HFF-Myc (cell line): ENCODE results near the gene ETHE1.
A peak's percentile ranks its signal among the peaks of the same experiment; 100 is the strongest.

Experiments used
- DNase-seq: peaks from one replicate; pipeline ENCODE4 v3.0.0-alpha.2; 2011; ENCODE audit warnings: low read depth; ENCODE audit errors: extremely low read depth
- H3K4me3 ChIP-seq: replicated peaks from 2 replicates; pipeline ENCODE4 v1.5.1; 2011; ENCODE audit warnings: low read depth, mild to moderate bottlenecking, control low read depth, low read length
- CTCF ChIP-seq: IDR thresholded peaks from 2 replicates; pipeline ENCODE4 v1.5.1; 2012; ENCODE audit warnings: mild to moderate bottlenecking, low read depth, low read length, control low read depth; ENCODE audit errors: missing control alignments

The ETHE1 gene

GRCh38 chr19:43510713-43511112 lies 16.3 kb downstream of the ETHE1 start:
- no peak for DNase-seq
- no peak overlapping the region for H3K4me3 ChIP-seq
- no peak for TF ChIP-seq CTCF

- no peak for DNase-seq
- TF ChIP-seq CTCF = no peak
- no peak overlapping the region for H3K4me3 ChIP-seq
Observed at GRCh38 chr19:43507880-43508279, 19.1 kb downstream of the ETHE1 start.

- TF ChIP-seq CTCF = no peak
- no peak overlapping the region for H3K4me3 ChIP-seq
- DNase-seq = no peak
Observed at GRCh38 chr19:43506629-43507028, 20.4 kb downstream of the ETHE1 start.

- no peak for DNase-seq
- no peak for TF ChIP-seq CTCF
- H3K4me3 ChIP-seq = no peak overlapping the region
Observed at GRCh38 chr19:43505941-43506340, 21.1 kb downstream of the ETHE1 start.

GRCh38 chr19:43505186-43505456 lies 21.9 kb downstream of the ETHE1 start:
- no peak for TF ChIP-seq CTCF
- no peak for DNase-seq
- no peak overlapping the region for H3K4me3 ChIP-seq

GRCh38 chr19:43504426-43505185 lies 22.4 kb downstream of the ETHE1 start, which contains the start of gene PHLDB3:
Gene PHLDB3 (minus strand): TSS chr19:43504746. CDS start chr19:43504118, 628 bp downstream.
- TF ChIP-seq CTCF = no peak
- H3K4me3 ChIP-seq = peak within 1 kb of the TSS; percentile 78
- DNase-seq = no peak
